Bronchial epithelial cell (primary cell): ENCODE results near the gene FBXL20. TPM values are rescaled to one million over a fixed set of nuclear protein-coding genes. Genes with fewer than 3 reads are reported as not detected.

ENCODE experiments used
- DNase-seq: peaks from one replicate; pipeline ENCODE4 v3.0.0-alpha.2; 2010; ENCODE audit warnings: low read depth
- FAIRE-seq: peaks from 2 replicates; lab custom pipeline; 2011; peaks lifted over from hg19 to GRCh38; lab: Jason Lieb, UNC
- H3K27me3 ChIP-seq: 2 replicates; pipeline ENCODE4 v1.5.1; 2011; ENCODE audit warnings: low read length; ENCODE audit not compliant: control insufficient read depth, insufficient read depth
- H3K36me3 ChIP-seq: 2 replicates; pipeline ENCODE4 v1.5.1; 2011; ENCODE audit warnings: low read length; ENCODE audit not compliant: control insufficient read depth, insufficient read depth
- H3K4me3 ChIP-seq: 2 replicates; pipeline ENCODE4 v1.5.1; 2011; ENCODE audit warnings: mild to moderate bottlenecking, low read depth, low read length, control low read depth
- CTCF ChIP-seq: IDR thresholded peaks from 2 replicates; pipeline ENCODE4 v1.5.1; 2011; ENCODE audit warnings: mild to moderate bottlenecking, moderate library complexity, low read length, control low read depth, inconsistent platforms; ENCODE audit not compliant: insufficient read depth, severe bottlenecking
- total RNA-seq: library from RNA; depleted of rRNA; stranded (reverse); fragments of >200 nt; gene quantifications from 2 replicates; pipeline ENCODE4 v1.2.1, GENCODE V29; 2014

The FBXL20 gene
- total RNA-seq, 1 donor from 2014 or later: 9.0 TPM

- DNase-seq (peak; percentile 84), FAIRE-seq (no peak)
- Histone ChIP-seq H3K4me3 (no peak overlapping the region), H3K36me3 (no peaks in the 10 kb centered on the region), H3K27me3 (no peaks in the 10 kb centered on the region)
- TF ChIP-seq CTCF: peak; percentile 3
These were observed 163.0 kb downstream of the FBXL20 start for GRCh38 chr17:39238311-39238972.

GRCh38 chr17:39237586-39237985 lies 163.8 kb downstream of the FBXL20 start:
- FAIRE-seq: no peak
- no peaks in the 10 kb centered on the region for H3K36me3 ChIP-seq
- no peaks in the 10 kb centered on the region for H3K27me3 ChIP-seq
- DNase-seq: no peak
- no peak overlapping the region for H3K4me3 ChIP-seq
- no peak for TF ChIP-seq CTCF

GRCh38 chr17:39236981-39237441 lies 164.4 kb downstream of the FBXL20 start:
- TF ChIP-seq CTCF: no peak
- FAIRE-seq: no peak
- no peak for DNase-seq
- Histone ChIP-seq H3K4me3 (no peak overlapping the region), H3K27me3 (peaks cover 2% of the 10 kb centered on the region), H3K36me3 (no peaks in the 10 kb centered on the region)

GRCh38 chr17:39236450-39236927 lies 164.9 kb downstream of the FBXL20 start:
- Histone ChIP-seq H3K4me3 (no peak overlapping the region), H3K36me3 (no peaks in the 10 kb centered on the region), H3K27me3 (peaks cover 2% of the 10 kb centered on the region)
- TF ChIP-seq CTCF: no peak
- FAIRE-seq: no peak
- DNase-seq: no peak

- no peak for FAIRE-seq
- no peak overlapping the region for H3K4me3 ChIP-seq
- peaks cover 3% of the 10 kb centered on the region for H3K27me3 ChIP-seq
- no peaks in the 10 kb centered on the region for H3K36me3 ChIP-seq
- TF ChIP-seq CTCF: peak; percentile 86
- peak; percentile 57 for DNase-seq
These were observed 165.6 kb downstream of the FBXL20 start for GRCh38 chr17:39235555-39236449.
